Naive thymus-derived CD4-positive, alpha-beta T cell (primary cell): ENCODE results near the gene PMM2. TPM values are rescaled to one million over a fixed set of nuclear protein-coding genes. Genes with fewer than 3 reads are reported as not detected.

Source experiments
- ATAC-seq: fragments of 150-1000 bp; cut with Tn5 transposase; 2 replicates; pipeline ENCODE4 v1.10.0; 2021; ENCODE audit warnings: mild to moderate bottlenecking, moderate library complexity
- CTCF ChIA-PET: fragments of 350-600 bp; sonication (Branson Sonifier 250); formaldehyde crosslinking; loops from one replicate; lab custom pipeline; 2021; ENCODE audit warnings: antibody characterized with exemption; lab: Charles Lee
- POLR2A ChIA-PET: fragments of 350-600 bp; sonication (Branson Sonifier 250); formaldehyde crosslinking; loops from one replicate; lab custom pipeline; 2021; ENCODE audit warnings: antibody characterized with exemption, inconsistent platforms; lab: Charles Lee
- DNase-seq, 9 donors: peaks; one replicate each; pipeline versions ENCODE4 v3.0.0 to v3.0.0-alpha.2; 2020 to 2022; ENCODE audit warnings: mixed read lengths in 1 of 9
- H3K27ac ChIP-seq: one replicate; pipeline ENCODE4 v1.7.0; 2013; ENCODE audit warnings: mild to moderate bottlenecking, low read depth, low read length, moderate library complexity
- H3K27me3 ChIP-seq, 2 donors: one replicate each; pipeline ENCODE4 v1.7.0; 2013; ENCODE audit warnings: low read length in 2 of 2, mild to moderate bottlenecking in 2 of 2, moderate library complexity in 2 of 2; ENCODE audit not compliant: control insufficient read depth in 2 of 2, insufficient read depth in 2 of 2
- H3K36me3 ChIP-seq, 3 experiments: 1 replicate in 2 of 3; 2 replicates in 1 of 3; pipeline ENCODE4 v1.7.0; 2013; ENCODE audit warnings: low read length in 3 of 3, mild to moderate bottlenecking in 3 of 3, moderate library complexity in 1 of 3; ENCODE audit not compliant: insufficient read depth in 3 of 3, control insufficient read depth in 2 of 3
- H3K4me1 ChIP-seq, 2 donors: one replicate each; pipeline ENCODE4 v1.7.0; 2013; ENCODE audit warnings: low read length in 2 of 2, mild to moderate bottlenecking in 2 of 2, moderate library complexity in 1 of 2; ENCODE audit not compliant: control insufficient read depth in 2 of 2, insufficient read depth in 2 of 2
- H3K4me3 ChIP-seq: 2 replicates; pipeline ENCODE4 v1.7.0; 2013; ENCODE audit warnings: mild to moderate bottlenecking, low read length
- H3K9me3 ChIP-seq, 3 experiments: 1 replicate in 2 of 3; 2 replicates in 1 of 3; pipeline ENCODE4 v1.7.0; 2013; ENCODE audit warnings: low read length in 3 of 3; ENCODE audit not compliant: control insufficient read depth in 2 of 3
- H3K27ac Mint-ChIP-seq, 9 donors: one replicate each; pipeline ENCODE4 v1.8.0; 2020 to 2022; ENCODE audit warnings: mixed read lengths in 9 of 9, mild to moderate bottlenecking in 8 of 9, moderate library complexity in 5 of 9, inconsistent platforms in 2 of 9
- H3K27me3 Mint-ChIP-seq, 5 donors: one replicate each; pipeline ENCODE4 v1.8.0; 2021 to 2022; ENCODE audit warnings: mixed read lengths in 5 of 5, mild to moderate bottlenecking in 1 of 5
- H3K36me3 Mint-ChIP-seq, 5 donors: one replicate each; pipeline ENCODE4 v1.8.0; 2020 to 2022; ENCODE audit warnings: mixed read lengths in 5 of 5, mild to moderate bottlenecking in 3 of 5, inconsistent platforms in 1 of 5
- H3K4me1 Mint-ChIP-seq, 7 donors: one replicate each; pipeline ENCODE4 v1.8.0; 2020 to 2022; ENCODE audit warnings: mixed read lengths in 7 of 7, mild to moderate bottlenecking in 3 of 7, inconsistent platforms in 1 of 7
- H3K4me3 Mint-ChIP-seq, 10 donors: one replicate each; pipeline ENCODE4 v1.8.0; 2020 to 2022; ENCODE audit warnings: mild to moderate bottlenecking in 10 of 10, mixed read lengths in 10 of 10, moderate library complexity in 6 of 10, inconsistent platforms in 2 of 10
- H3K9me3 Mint-ChIP-seq, 11 donors: one replicate each; pipeline ENCODE4 v1.8.0; 2020 to 2022; ENCODE audit warnings: mixed read lengths in 11 of 11, mild to moderate bottlenecking in 4 of 11, inconsistent platforms in 1 of 11, moderate library complexity in 1 of 11
- intact Hi-C, 2 donors: fragments of 100-400 bp; cut with micrococcal nuclease; formaldehyde crosslinking; loops; one replicate each; pipeline ENCODE4 v1.15.1; 2023
- polyA plus RNA-seq, 2 donors: library from polyadenylated mRNA; unstranded; fragments of 300-500 nt; fragmentation: Illumina TruSeq; gene quantifications; one replicate each; pipeline ENCODE4 v1.2.3, GENCODE V29; 2021
- total RNA-seq, 6 experiments: library from RNA in 5 of 6; stranded (reverse) in 5 of 6; gene quantifications; 1 replicate in 5 of 6; 2 replicates in 1 of 6; pipeline ENCODE4 v1.2.3 and lab custom pipeline; 2021 to 2026

The PMM2 gene
- total and polyA plus RNA-seq, 7 experiments from 2014 or later: 18.0 to 52.8 (median 40.9) TPM

- H3K4me1 Mint-ChIP-seq: peaks cover 3 to 41% (median 29%) of the 10 kb centered on the region in 7 donors
- no peaks in the 10 kb centered on the region for H3K27me3 Mint-ChIP-seq
- no peaks in the 10 kb centered on the region for H3K27me3 ChIP-seq
- ChIA-PET POLR2A (interaction anchor here (1.4 kb wide), 1 partner anchor 10 kb away, joined by 4 read pairs; the partner anchor contains the start of gene CARHSP1), CTCF (no interaction called here)
- no peak for ATAC-seq
- H3K9me3 ChIP-seq: no peaks in the 10 kb centered on the region
- no peak overlapping the region for H3K4me3 ChIP-seq
- intact Hi-C loops: no loop called here
- peak overlapping the region in 2 of 9 donors; percentile 13 to 51 for H3K27ac Mint-ChIP-seq
- H3K4me3 Mint-ChIP-seq: no peak overlapping the region
- peaks cover 0 to 26% (median 8%) of the 10 kb centered on the region in 5 donors for H3K36me3 Mint-ChIP-seq
- H3K27ac ChIP-seq: no peak overlapping the region
- DNase-seq: no peak
- peaks cover 0 to 44% (median 0%) of the 10 kb centered on the region in 3 experiments for H3K36me3 ChIP-seq
- no peaks in the 10 kb centered on the region for H3K4me1 ChIP-seq
- H3K9me3 Mint-ChIP-seq: no peaks in the 10 kb centered on the region
These were observed 61.6 kb downstream of the PMM2 start for GRCh38 chr16:8858994-8859912.

DNA sequence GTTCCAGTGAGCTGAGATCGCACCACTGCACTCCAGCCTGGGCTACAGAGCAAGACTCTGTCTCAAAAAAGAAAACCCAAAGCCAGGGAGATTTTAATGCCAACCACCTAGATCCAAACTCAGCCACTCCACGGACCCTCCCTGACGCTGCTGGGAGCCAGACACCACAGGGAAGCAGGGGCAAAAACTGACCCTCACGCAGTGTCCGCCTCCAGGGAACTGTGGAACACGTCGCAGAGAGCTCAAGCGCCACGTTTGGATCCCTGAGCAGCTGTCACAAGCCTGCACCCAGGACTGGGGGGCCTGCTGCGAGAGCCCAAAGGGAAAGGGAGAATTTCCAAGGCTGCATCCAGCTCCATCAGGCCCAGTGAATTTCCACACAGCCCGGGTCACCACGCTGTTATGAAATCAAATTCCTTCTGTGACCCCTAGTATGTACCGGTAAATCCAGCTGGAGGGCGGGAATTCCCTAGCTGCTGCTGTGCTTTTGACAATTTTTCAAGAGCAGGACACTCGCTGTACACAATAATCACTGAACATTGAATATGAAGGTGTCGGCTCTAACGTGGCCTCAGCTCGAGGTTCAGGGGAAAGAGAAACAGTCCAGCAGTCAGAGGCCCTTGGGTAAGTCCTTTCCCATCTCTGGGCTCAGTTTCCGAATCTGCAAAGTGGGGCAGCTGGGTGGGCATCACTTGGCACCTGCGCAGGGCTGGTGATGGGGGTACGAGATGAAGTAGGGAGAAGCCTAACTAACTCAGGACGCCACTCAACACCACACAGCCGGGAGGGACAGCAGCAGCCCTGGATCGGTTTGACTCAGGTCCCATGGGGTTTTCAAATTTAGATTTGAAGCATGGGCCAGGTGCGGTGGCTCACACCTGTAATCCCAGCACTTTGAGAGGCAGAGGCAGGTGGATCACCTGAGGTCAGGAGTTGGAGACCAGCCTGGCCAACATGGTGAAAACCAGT is 62.6 kb downstream of the PMM2 start:
- Histone ChIP-seq H3K4me1 (no peaks in the 10 kb centered on the region), H3K27ac (no peak overlapping the region), H3K9me3 (no peaks in the 10 kb centered on the region), H3K36me3 (peaks cover 0 to 35% (median 0%) of the 10 kb centered on the region in 3 experiments), H3K4me3 (no peak overlapping the region), H3K27me3 (no peaks in the 10 kb centered on the region)
- no peaks in the 10 kb centered on the region for H3K9me3 Mint-ChIP-seq
- no peaks in the 10 kb centered on the region for H3K27me3 Mint-ChIP-seq
- ATAC-seq (no peak), DNase-seq (no peak)
- H3K4me1 Mint-ChIP-seq: peaks cover 5 to 44% (median 35%) of the 10 kb centered on the region in 7 donors
- CTCF ChIA-PET: no interaction called here
- intact Hi-C loops: no loop called here
- H3K36me3 Mint-ChIP-seq: peaks cover 0 to 22% (median 8%) of the 10 kb centered on the region in 5 donors
- H3K4me3 Mint-ChIP-seq: no peak overlapping the region
- POLR2A ChIA-PET: no interaction called here
- peak overlapping the region in 3 of 9 donors; percentile 16 to 46 (median 43) for H3K27ac Mint-ChIP-seq

DNA sequence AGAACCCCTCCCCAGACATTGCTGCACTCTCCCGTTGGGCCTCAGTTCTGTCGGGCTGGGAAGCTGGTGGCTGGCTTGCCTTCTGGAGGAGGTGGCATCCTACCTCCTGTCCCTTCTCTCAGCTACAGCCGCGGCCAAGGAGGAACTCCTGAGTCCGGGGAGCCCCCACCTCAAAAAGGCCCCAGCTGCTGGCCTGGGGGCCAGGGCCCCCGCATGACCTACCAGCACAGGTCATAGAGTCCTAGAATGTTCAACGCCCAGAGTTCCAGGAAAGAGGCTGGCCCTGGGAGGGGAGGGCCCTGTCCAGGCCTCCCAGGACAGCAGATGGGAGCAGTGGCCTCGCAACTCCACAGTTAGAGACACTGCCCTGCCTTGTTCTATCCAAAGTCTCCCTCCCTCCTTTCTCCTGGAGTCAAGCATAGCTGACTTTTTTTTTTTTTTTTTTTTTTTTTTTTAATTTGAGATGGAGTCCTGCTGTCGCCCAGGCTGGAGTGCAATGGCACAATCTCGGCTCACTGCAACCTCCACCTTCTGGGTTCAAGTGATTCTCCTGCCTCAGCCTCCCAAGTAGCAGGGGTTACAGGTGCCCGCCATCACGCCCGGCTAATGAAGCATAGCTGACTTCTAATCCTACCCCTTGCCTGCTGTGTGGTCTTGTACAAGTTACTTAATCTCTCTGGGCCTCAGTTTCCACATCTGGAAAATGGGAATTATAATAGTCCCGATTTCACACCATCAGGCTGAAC is 64.1 kb downstream of the PMM2 start:
- CTCF ChIA-PET: no interaction called here
- Histone ChIP-seq H3K27ac (no peak overlapping the region), H3K27me3 (no peaks in the 10 kb centered on the region), H3K4me3 (no peak overlapping the region), H3K4me1 (no peaks in the 10 kb centered on the region), H3K36me3 (peaks cover 0 to 20% (median 0%) of the 10 kb centered on the region in 3 experiments), H3K9me3 (no peaks in the 10 kb centered on the region)
- Mint-ChIP-seq H3K4me1 (peaks cover 5 to 50% (median 40%) of the 10 kb centered on the region in 7 donors), H3K27ac (peak overlapping the region in 6 of 9 donors; percentile 22 to 78 (median 39)), H3K27me3 (no peaks in the 10 kb centered on the region), H3K9me3 (no peaks in the 10 kb centered on the region), H3K36me3 (peaks cover 0 to 14% (median 3%) of the 10 kb centered on the region in 5 donors), H3K4me3 (no peak overlapping the region)
- intact Hi-C loops: no loop called here
- no peak for DNase-seq
- POLR2A ChIA-PET: interaction anchor here (0.6 kb wide), 2 partner anchors 11 to 40 kb away, joined by 3 to 4 read pairs; no protein-coding TSS in a partner anchor
- no peak for ATAC-seq

DNA sequence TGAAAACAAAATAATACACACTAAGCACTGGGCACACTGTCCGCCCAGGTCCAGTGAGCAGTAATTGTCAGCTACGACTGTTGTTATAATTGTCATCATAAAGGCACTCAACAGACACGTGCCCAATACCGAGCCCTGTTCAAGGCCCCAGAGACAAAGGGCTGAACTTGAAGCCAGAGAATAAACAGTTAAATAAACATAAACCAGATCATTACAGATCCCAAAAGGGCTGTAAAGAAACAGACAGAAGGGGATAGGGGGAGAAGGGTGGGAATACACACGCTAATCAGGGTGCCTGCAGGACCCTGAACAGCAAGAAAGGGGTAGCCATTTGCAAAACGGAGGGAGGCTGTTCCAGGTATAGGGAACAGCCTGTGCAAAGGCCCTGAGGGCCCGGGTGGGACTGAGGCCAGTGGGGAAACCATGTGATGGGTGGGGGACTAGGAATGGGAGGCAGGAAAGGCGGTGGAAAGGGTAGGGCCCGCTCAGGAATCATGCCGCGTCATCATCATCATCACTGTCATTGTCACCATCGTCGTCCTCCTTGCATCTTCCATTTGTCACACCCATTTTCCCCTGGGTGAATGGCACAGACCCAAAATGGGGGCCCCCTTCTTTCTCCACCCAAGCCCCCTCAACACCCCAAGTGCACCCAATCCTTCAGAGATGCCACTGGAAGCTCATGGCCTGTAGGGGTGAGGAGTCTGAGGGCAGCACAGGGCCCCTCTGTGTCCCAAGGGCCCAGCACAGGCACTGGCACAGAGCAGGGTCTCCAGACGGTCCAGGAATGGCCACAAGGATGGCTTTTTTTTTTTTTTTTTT is 64.9 kb downstream of the PMM2 start:
- POLR2A ChIA-PET: interaction anchor here (0.6 kb wide), 1 partner anchor 40 kb away, joined by 4 read pairs; no protein-coding TSS in a partner anchor
- Histone ChIP-seq H3K4me3 (no peak overlapping the region), H3K9me3 (no peaks in the 10 kb centered on the region), H3K36me3 (peaks cover 0 to 16% (median 0%) of the 10 kb centered on the region in 3 experiments), H3K27me3 (no peaks in the 10 kb centered on the region), H3K27ac (no peak overlapping the region), H3K4me1 (peaks cover 0 to 6% of the 10 kb centered on the region in 2 donors)
- no peak overlapping the region for H3K4me3 Mint-ChIP-seq
- DNase-seq: no peak
- H3K27me3 Mint-ChIP-seq: no peaks in the 10 kb centered on the region
- peaks cover 0 to 11% (median 3%) of the 10 kb centered on the region in 5 donors for H3K36me3 Mint-ChIP-seq
- no peak for ATAC-seq
- H3K4me1 Mint-ChIP-seq: peaks cover 11 to 52% (median 43%) of the 10 kb centered on the region in 7 donors
- H3K9me3 Mint-ChIP-seq: no peaks in the 10 kb centered on the region
- H3K27ac Mint-ChIP-seq: peak overlapping the region in 5 of 9 donors; percentile 16 to 78 (median 46)
- intact Hi-C loops: no loop called here
- CTCF ChIA-PET: interaction anchor here (0.9 kb wide), 1 partner anchor 12 kb away, joined by 8 read pairs; no protein-coding TSS in a partner anchor

- H3K9me3 Mint-ChIP-seq: no peaks in the 10 kb centered on the region
- Histone ChIP-seq H3K27ac (no peak overlapping the region), H3K36me3 (peaks cover 0 to 6% (median 0%) of the 10 kb centered on the region in 3 experiments), H3K4me1 (peaks cover 0 to 6% of the 10 kb centered on the region in 2 donors), H3K4me3 (no peak overlapping the region), H3K27me3 (no peaks in the 10 kb centered on the region), H3K9me3 (no peaks in the 10 kb centered on the region)
- peak overlapping the region in 7 of 9 donors; percentile 51 to 83 (median 59) for H3K27ac Mint-ChIP-seq
- no peak for DNase-seq
- ChIA-PET POLR2A (interaction anchor here (1.0 kb wide), 1 partner anchor 14 kb away, joined by 3 read pairs; no protein-coding TSS in a partner anchor), CTCF (interaction anchor here (0.9 to 1.3 kb wide), 2 partner anchors 11 to 17 kb away, joined by 5 to 8 read pairs; no protein-coding TSS in a partner anchor)
- H3K4me1 Mint-ChIP-seq: peaks cover 17 to 48% (median 44%) of the 10 kb centered on the region in 7 donors
- peaks cover 0 to 3% (median 0%) of the 10 kb centered on the region in 5 donors for H3K36me3 Mint-ChIP-seq
- intact Hi-C loops: no loop called here
- H3K27me3 Mint-ChIP-seq: no peaks in the 10 kb centered on the region
- no peak for ATAC-seq
- H3K4me3 Mint-ChIP-seq: peak overlapping the region in 2 of 10 donors; percentile 12 to 78
These were observed 66.2 kb downstream of the PMM2 start for GRCh38 chr16:8863594-8864424.
